ENCODE data around the gene TMSB4X. TPM values are rescaled to one million over a fixed set of nuclear protein-coding genes. Genes with fewer than 3 reads are reported as not detected.
"Not testable (repeated sequence)": the region's sequence is repeated elsewhere in the genome, so short reads cannot be mapped to it uniquely, and the experiment has no call there.

Gene TMSB4X
- total RNA-seq, 2 experiments from 2014 or later, result 3,666 to 4,468 TPM

GRCh38 chrX:12954981-12955380, 19.9 kb upstream of the TMSB4X start:
- intact Hi-C loops (cut with DNase I, micrococcal nuclease), result loop anchor here (5.0 kb wide), 3 partner anchors 32 to 732 kb away; partner anchors contain the start of gene RAB9A (in 1 of the 2)
- H3K4me1 Mint-ChIP-seq, result peaks cover 73% of the 10 kb centered on the region

GRCh38 chrX:12955882-12956703, 18.8 kb upstream of the TMSB4X start:
- intact Hi-C loops (cut with DNase I, micrococcal nuclease), result loop anchor here (1.0 to 5.0 kb wide), 5 partner anchors 14 to 731 kb away; partner anchors contain the start of genes RAB9A (in 1 of the 2) and TMSB4X (in 1 of the 2)
- H3K27ac Mint-ChIP-seq, result peak overlapping the region; percentile 96
- H3K4me1 Mint-ChIP-seq, result peaks cover 75% of the 10 kb centered on the region
- no peaks in the 10 kb centered on the region for H3K27me3 Mint-ChIP-seq
- DNase-seq, result peak; percentile 80
- H3K4me3 Mint-ChIP-seq, result peak overlapping the region; percentile 82
- H3K36me3 Mint-ChIP-seq (ENCODE audit: low read depth), result peaks cover 6% of the 10 kb centered on the region
- ChIA-PET POLR2A (interaction anchor here (0.6 to 3.9 kb wide), 6 partner anchors 13 to 29 kb away, joined by 3 to 27 read pairs (median 4); partner anchors contain the start of gene TMSB4X), CTCF (interaction anchor here (1.0 to 1.7 kb wide), 8 partner anchors 10 to 532 kb away, joined by 3 to 6 read pairs (median 3); partner anchors contain the start of gene TMSB4X)
- no peaks in the 10 kb centered on the region for H3K9me3 Mint-ChIP-seq (ENCODE audit: low read depth)
- ATAC-seq, result peak; percentile 31

More at GRCh38 chrX:12954981-12955380, 19.9 kb upstream of the TMSB4X start:
- Mint-ChIP-seq H3K9me3 (ENCODE audit: low read depth) (no peaks in the 10 kb centered on the region), H3K4me3 (peak overlapping the region; percentile 82), H3K27me3 (no peaks in the 10 kb centered on the region), H3K27ac (peak overlapping the region; percentile 95), H3K36me3 (ENCODE audit: low read depth) (peaks cover 6% of the 10 kb centered on the region)
- ChIA-PET CTCF (interaction anchor here (1.2 to 1.7 kb wide), 3 partner anchors 17 to 133 kb away, joined by 3 to 6 read pairs (median 3); partner anchors contain the start of gene TMSB4X), POLR2A (interaction anchor here (0.6 to 3.9 kb wide), 3 partner anchors 16 to 21 kb away, joined by 3 to 27 read pairs (median 11); partner anchors contain the start of gene TMSB4X)
- DNase-seq (peak; percentile 14), ATAC-seq (no peak)

GRCh38 chrX:12956704-12957534, 18.0 kb upstream of the TMSB4X start:
- Mint-ChIP-seq H3K27me3 (no peaks in the 10 kb centered on the region), H3K4me1 (peaks cover 77% of the 10 kb centered on the region), H3K4me3 (peak overlapping the region; percentile 82), H3K27ac (peak overlapping the region; percentile 96), H3K36me3 (ENCODE audit: low read depth) (peaks cover 6% of the 10 kb centered on the region), H3K9me3 (ENCODE audit: low read depth) (no peaks in the 10 kb centered on the region)
- ChIA-PET CTCF (interaction anchor here (1.0 to 1.7 kb wide), 6 partner anchors 9 to 531 kb away, joined by 3 to 6 read pairs (median 4); partner anchors contain the start of gene TMSB4X), POLR2A (interaction anchor here (0.6 to 3.9 kb wide), 9 partner anchors 11 to 195 kb away, joined by 3 to 27 read pairs (median 4); partner anchors contain the start of gene TMSB4X)
- intact Hi-C loops (cut with DNase I, micrococcal nuclease), result loop anchor here (1.0 to 5.0 kb wide), 6 partner anchors 9 to 730 kb away; partner anchors contain the start of genes RAB9A (in 1 of the 2) and TMSB4X (in 1 of the 2)
- DNase-seq (peak; percentile 60), ATAC-seq (peak; percentile 72)

GRCh38 chrX:12958059-12958458, 16.9 kb upstream of the TMSB4X start:
- peaks cover 73% of the 10 kb centered on the region for H3K4me1 Mint-ChIP-seq
- peak overlapping the region; percentile 64 for H3K4me3 Mint-ChIP-seq
- no peak for ATAC-seq
- POLR2A ChIA-PET, result interaction anchor here (0.8 to 3.9 kb wide), 5 partner anchors 10 to 737 kb away, joined by 3 to 27 read pairs (median 6); partner anchors contain the start of gene TMSB4X
- H3K27me3 Mint-ChIP-seq, result no peaks in the 10 kb centered on the region
- H3K27ac Mint-ChIP-seq, result peak overlapping the region; percentile 92
- DNase-seq, result no peak
- peaks cover 2% of the 10 kb centered on the region for H3K9me3 Mint-ChIP-seq (ENCODE audit: low read depth)
- CTCF ChIA-PET, result interaction anchor here (0.6 to 1.6 kb wide), 3 partner anchors 10 to 17 kb away, joined by 4 to 6 read pairs (median 5); partner anchors contain the start of gene TMSB4X
- H3K36me3 Mint-ChIP-seq (ENCODE audit: low read depth), result peaks cover 6% of the 10 kb centered on the region
- intact Hi-C loops (cut with DNase I, micrococcal nuclease), result loop anchor here in 1 of 2 experiments (5.0 kb wide), 1 partner anchor 729 kb away; the partner anchor contains the start of gene RAB9A

GRCh38 chrX:12958461-12958860, 16.4 kb upstream of the TMSB4X start:
- no peak overlapping the region for H3K27ac Mint-ChIP-seq

GRCh38 chrX:12961196-12961718, 13.7 kb upstream of the TMSB4X start:
- peak overlapping the region; percentile 29 for H3K27ac Mint-ChIP-seq
- intact Hi-C loops (cut with DNase I, micrococcal nuclease), result no loop called here
- no peak for DNase-seq
- H3K4me3 Mint-ChIP-seq, result no peak overlapping the region
- H3K4me1 Mint-ChIP-seq, result peaks cover 61% of the 10 kb centered on the region
- H3K27me3 Mint-ChIP-seq, result no peaks in the 10 kb centered on the region
- POLR2A ChIA-PET, result no interaction called here
- peaks cover 3% of the 10 kb centered on the region for H3K36me3 Mint-ChIP-seq (ENCODE audit: low read depth)
- CTCF ChIA-PET, result interaction anchor here (1.2 to 1.4 kb wide), 2 partner anchors 10 to 14 kb away, joined by 3 to 4 read pairs; no protein-coding TSS in a partner anchor
- no peak for ATAC-seq
- H3K9me3 Mint-ChIP-seq (ENCODE audit: low read depth), result peaks cover 2% of the 10 kb centered on the region

More at GRCh38 chrX:12958461-12958860, 16.4 kb upstream of the TMSB4X start:
- Mint-ChIP-seq H3K4me1 (peaks cover 69% of the 10 kb centered on the region), H3K27me3 (no peaks in the 10 kb centered on the region), H3K4me3 (no peak overlapping the region), H3K9me3 (ENCODE audit: low read depth) (peaks cover 2% of the 10 kb centered on the region), H3K36me3 (ENCODE audit: low read depth) (peaks cover 6% of the 10 kb centered on the region)
- ChIA-PET POLR2A (interaction anchor here (0.8 to 3.9 kb wide), 3 partner anchors 12 to 736 kb away, joined by 3 to 27 read pairs (median 4); partner anchors contain the start of gene TMSB4X), CTCF (interaction anchor here (1.6 kb wide), 1 partner anchor 12 kb away, joined by 6 read pairs; no protein-coding TSS in a partner anchor)
- DNase-seq (no peak), ATAC-seq (no peak)
- intact Hi-C loops (cut with DNase I, micrococcal nuclease), result loop anchor here in 1 of 2 experiments (5.0 kb wide), 1 partner anchor 729 kb away; the partner anchor contains the start of gene RAB9A

GRCh38 chrX:12962041-12962504, 12.8 kb upstream of the TMSB4X start:
- peaks cover 3% of the 10 kb centered on the region for H3K36me3 Mint-ChIP-seq (ENCODE audit: low read depth)
- H3K4me1 Mint-ChIP-seq, result peaks cover 62% of the 10 kb centered on the region
- ChIA-PET POLR2A (no interaction called here), CTCF (interaction anchor here (1.4 kb wide), 1 partner anchor 15 kb away, joined by 4 read pairs; no protein-coding TSS in a partner anchor)
- H3K27me3 Mint-ChIP-seq, result no peaks in the 10 kb centered on the region
- peaks cover 2% of the 10 kb centered on the region for H3K9me3 Mint-ChIP-seq (ENCODE audit: low read depth)
- peak overlapping the region; percentile 81 for H3K27ac Mint-ChIP-seq
- ATAC-seq (no peak), DNase-seq (no peak)
- no peak overlapping the region for H3K4me3 Mint-ChIP-seq
- intact Hi-C loops (cut with DNase I, micrococcal nuclease), result no loop called here

- ATAC-seq, result not testable (repeated sequence)
These were observed 11.6 kb upstream of the TMSB4X start for GRCh38 chrX:12963210-12963850.

GRCh38 chrX:12965131-12965940, 9.6 kb upstream of the TMSB4X start:
- DNase-seq (no peak), ATAC-seq (no peak)
- Mint-ChIP-seq H3K9me3 (ENCODE audit: low read depth) (peaks cover 2% of the 10 kb centered on the region), H3K27me3 (no peaks in the 10 kb centered on the region), H3K4me3 (no peak overlapping the region), H3K27ac (peak overlapping the region; percentile 65), H3K4me1 (peaks cover 61% of the 10 kb centered on the region), H3K36me3 (ENCODE audit: low read depth) (peaks cover 6% of the 10 kb centered on the region)
- intact Hi-C loops (cut with DNase I, micrococcal nuclease), result no loop called here
- CTCF ChIA-PET, result interaction anchor here (0.7 to 1.3 kb wide), 3 partner anchors 8 to 148 kb away, joined by 3 read pairs; no protein-coding TSS in a partner anchor
- POLR2A ChIA-PET, result no interaction called here

More at GRCh38 chrX:12963210-12963850, 11.6 kb upstream of the TMSB4X start:
- H3K27ac Mint-ChIP-seq; H3K9me3 Mint-ChIP-seq (ENCODE audit: low read depth); CTCF ChIA-PET; H3K27me3 Mint-ChIP-seq; H3K4me3 Mint-ChIP-seq; POLR2A ChIA-PET; H3K36me3 Mint-ChIP-seq (ENCODE audit: low read depth); DNase-seq; intact Hi-C loops (cut with DNase I, micrococcal nuclease): not testable (repeated sequence)
- H3K4me1 Mint-ChIP-seq, result peaks cover 59% of the 10 kb centered on the region
